HPDE6-E6E7 (cell line): ENCODE data around the gene TMEFF1.
A peak's percentile ranks its signal among the peaks of the same experiment; 100 is the strongest.
"Not testable (repeated sequence)": the region's sequence is repeated elsewhere in the genome, so short reads cannot be mapped to it uniquely, and the experiment has no call there.

ENCODE experiments used
- DNase-seq: peaks from one replicate; pipeline ENCODE4 v3.0.0; 2011; ENCODE audit warnings: missing footprints; ENCODE audit errors: extremely low spot score

The TMEFF1 gene

DNA sequence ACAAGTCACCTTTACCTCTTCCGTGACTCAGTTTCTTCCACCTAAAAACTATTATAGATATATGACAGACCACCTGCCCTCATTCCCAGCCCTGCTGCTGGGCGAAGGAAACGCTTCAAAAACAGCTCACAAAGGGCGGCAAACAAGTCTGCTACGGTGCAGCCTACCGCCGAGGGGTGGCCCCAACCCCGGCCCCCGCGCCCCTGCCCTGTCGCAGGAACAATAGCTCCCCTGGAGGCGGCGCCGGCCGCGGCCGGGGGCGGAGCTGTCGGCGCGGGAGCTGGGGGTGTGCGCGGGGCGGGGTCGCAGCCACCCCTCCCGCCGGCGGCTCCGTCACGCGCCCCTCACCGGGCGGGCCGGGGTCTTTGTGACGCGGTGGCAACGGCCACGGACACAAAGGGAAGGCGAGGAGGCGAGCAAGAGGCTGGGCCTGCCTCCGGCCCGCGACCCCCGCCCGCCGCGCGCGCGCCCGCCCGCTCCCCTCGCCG is at the start of gene TMEFF1:
TMEFF1 (plus strand) TSS at position 362 of the 488 bp plus-strand sequence. CDS start 396 bp downstream, outside the sequence.
- DNase-seq: no peak

- DNase-seq: no peak
These were observed 47.2 kb upstream of the TMEFF1 start for GRCh38 chr9:100425758-100426157.

GRCh38 chr9:100426189-100426529 is 46.8 kb upstream of the TMEFF1 start:
- no peak for DNase-seq

GRCh38 chr9:100426530-100427365 is 46.2 kb upstream of the TMEFF1 start, which contains the start of gene MSANTD3:
TSS of gene MSANTD3 (plus strand) at chr9:100427143. CDS start at chr9:100441939, 14,796 bp downstream.
- peak; percentile 53 for DNase-seq

GRCh38 chr9:100427366-100428263 is 45.3 kb upstream of the TMEFF1 start:
- DNase-seq: no peak

GRCh38 chr9:100428871-100429654 is 43.9 kb upstream of the TMEFF1 start:
- peak; percentile 81 for DNase-seq

GRCh38 chr9:100430286-100430940 is 42.5 kb upstream of the TMEFF1 start:
- no peak for DNase-seq

DNA sequence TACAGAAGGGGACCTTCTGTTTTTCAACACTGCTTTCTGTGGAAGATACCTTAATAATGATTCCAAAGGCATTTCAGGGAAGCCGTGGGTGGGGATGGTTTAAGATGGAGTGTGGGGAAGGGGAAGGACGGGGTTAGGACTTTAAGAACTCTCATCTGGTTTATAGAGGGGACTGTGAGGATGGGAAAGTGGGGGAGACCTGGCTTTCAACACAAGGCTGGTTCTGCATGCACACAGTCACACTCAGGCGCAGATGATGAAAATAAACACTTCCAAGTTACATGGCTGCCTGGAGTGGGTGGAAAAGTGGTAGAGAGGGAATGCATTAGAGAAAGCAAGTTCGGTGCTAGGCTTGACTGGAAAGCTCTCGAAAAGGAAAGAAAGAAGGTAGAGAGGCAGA is 41.1 kb upstream of the TMEFF1 start:
- no peak for DNase-seq

GRCh38 chr9:100432736-100433135 is 40.2 kb upstream of the TMEFF1 start:
- no peak for DNase-seq

DNA sequence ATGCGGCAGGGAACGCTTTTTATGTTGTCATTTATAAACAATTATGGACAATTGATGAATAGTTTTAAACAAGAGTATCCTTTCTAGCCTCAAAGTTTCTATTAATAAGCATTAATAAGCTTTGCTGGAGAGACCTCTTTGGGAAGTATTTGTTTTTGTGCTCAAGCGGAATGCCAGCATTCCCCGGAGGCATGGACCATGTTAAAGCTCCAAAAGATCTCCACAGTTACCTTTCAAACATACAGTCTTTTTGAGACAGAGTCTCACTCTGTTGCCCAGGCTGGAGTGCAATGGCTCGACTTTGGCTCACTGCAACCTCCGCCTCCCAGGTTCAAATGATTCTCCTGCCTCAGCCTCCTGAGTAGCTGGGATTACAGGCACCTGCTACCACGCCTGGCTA is 36.4 kb upstream of the TMEFF1 start:
- no peak for DNase-seq

GRCh38 chr9:100437860-100438805 is 34.8 kb upstream of the TMEFF1 start:
- DNase-seq: no peak

DNA sequence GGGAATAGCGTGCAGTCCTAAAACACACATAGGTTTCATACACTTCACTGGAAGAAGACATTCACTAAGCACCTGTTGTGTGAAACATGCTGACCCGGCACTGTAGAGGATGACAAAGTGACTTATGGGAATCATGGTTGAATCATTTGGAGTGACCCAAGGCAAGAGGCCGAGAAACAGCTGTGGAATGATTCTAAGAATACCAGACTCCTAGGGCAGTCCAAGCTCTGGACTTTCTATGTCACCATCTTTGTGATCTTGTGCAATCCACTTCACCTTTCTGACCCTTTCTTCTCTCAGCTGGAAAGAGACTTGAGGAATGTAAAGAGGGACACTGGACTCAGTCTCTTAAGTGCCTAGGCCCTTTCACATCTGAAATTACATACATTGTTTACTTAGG is 32.9 kb upstream of the TMEFF1 start:
- no peak for DNase-seq

DNA sequence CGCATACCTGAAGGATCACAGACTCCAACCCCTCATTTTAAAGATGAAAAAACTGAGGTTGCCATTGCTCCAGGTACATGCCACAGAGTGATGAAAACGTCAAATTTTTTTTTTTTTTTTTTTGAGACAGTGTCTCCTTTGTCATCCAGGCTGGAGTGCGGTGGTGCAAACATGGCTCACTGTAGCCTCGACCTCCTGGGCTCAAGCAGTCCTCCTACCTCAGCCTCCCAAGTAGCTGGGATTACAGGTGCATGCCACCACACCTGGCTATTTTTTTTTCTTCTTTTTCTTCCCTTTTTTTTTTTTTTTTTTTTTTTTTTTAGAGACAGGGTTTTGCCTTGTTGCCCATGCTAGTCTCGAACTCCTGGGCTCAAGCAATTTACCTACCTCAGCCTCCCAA is 32.5 kb upstream of the TMEFF1 start:
- DNase-seq: not testable (repeated sequence)

- DNase-seq: no peak
These were observed 31.0 kb upstream of the TMEFF1 start for GRCh38 chr9:100441911-100442361.

DNA sequence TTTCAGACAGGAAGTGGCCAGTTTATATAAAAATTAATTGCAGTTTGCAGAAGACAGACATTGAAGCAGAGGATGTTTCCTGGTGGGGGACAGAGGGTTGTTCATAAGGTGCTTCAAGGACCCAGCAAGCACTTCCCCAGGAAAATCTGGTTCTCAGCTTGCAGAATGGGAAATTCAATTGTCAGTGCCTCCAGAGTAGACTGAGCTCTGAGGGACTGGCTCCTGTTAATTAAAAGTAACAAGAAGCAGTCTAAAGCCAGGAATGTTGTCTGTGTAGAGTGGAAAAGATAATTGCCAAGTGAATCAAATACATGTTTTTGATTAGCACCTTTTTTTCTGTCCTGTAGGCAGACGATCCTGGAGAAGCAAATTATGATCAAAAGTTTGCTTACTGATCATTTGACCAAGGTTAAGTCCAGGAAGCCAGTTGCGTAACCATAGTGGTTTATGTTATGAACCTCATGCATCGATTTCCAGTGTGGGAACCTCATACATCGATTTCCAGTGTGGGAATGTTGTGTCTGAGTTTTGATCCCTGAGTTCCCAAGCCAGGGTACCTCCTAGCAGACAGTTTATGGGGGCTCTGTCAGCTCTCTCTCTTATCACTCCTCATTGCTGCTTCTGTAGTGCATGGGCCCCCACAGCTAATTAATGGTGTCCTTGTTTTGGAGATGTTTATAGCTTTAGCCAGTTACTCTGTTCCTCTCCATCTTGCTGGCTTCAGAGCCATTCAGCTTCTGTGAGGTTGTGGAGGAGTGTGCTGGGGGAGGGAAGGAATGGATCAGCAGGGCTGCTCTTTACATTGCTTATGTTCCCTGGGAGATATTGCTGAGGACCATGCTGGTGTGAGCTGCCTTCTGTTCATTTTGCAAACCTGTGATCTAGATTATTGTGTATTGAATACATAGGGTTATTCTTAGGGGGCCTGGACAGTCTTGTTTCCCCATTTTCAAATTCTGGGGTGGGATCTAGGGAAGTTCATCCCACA is 28.9 kb upstream of the TMEFF1 start:
- DNase-seq: no peak

GRCh38 chr9:100445161-100445902 is 27.6 kb upstream of the TMEFF1 start:
- DNase-seq: no peak

- no peak for DNase-seq
These were observed 26.9 kb upstream of the TMEFF1 start for GRCh38 chr9:100445903-100446549.
